Measurements from ENCODE around the gene RNF213.

DNA sequence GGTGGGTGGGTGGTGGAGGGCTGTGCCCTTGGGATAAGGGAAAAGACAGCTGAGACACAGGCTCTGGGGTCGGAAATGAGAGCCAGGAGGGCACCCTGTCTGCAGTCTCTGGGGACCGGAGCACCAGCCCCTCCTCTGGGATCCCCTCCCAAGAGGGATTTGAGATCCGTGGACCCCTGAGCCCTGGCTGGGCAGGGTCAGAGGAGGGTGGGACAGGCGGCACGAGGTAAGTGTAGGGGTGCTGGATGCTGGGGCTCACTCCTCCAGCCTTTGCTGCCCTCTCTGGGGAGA lies 40.9 kb upstream of the RNF213 start:
- TF ChIP-seq TAF1 (IDR thresholded peaks at IDR 0.05; ENCODE audit: borderline replicate concordance, insufficient read depth, low read length): no peak
- no peak for TF ChIP-seq POLR2AphosphoS5 (IDR thresholded peaks at IDR 0.05; ENCODE audit: low read depth, low read length)
- TF ChIP-seq, protein P1, sequence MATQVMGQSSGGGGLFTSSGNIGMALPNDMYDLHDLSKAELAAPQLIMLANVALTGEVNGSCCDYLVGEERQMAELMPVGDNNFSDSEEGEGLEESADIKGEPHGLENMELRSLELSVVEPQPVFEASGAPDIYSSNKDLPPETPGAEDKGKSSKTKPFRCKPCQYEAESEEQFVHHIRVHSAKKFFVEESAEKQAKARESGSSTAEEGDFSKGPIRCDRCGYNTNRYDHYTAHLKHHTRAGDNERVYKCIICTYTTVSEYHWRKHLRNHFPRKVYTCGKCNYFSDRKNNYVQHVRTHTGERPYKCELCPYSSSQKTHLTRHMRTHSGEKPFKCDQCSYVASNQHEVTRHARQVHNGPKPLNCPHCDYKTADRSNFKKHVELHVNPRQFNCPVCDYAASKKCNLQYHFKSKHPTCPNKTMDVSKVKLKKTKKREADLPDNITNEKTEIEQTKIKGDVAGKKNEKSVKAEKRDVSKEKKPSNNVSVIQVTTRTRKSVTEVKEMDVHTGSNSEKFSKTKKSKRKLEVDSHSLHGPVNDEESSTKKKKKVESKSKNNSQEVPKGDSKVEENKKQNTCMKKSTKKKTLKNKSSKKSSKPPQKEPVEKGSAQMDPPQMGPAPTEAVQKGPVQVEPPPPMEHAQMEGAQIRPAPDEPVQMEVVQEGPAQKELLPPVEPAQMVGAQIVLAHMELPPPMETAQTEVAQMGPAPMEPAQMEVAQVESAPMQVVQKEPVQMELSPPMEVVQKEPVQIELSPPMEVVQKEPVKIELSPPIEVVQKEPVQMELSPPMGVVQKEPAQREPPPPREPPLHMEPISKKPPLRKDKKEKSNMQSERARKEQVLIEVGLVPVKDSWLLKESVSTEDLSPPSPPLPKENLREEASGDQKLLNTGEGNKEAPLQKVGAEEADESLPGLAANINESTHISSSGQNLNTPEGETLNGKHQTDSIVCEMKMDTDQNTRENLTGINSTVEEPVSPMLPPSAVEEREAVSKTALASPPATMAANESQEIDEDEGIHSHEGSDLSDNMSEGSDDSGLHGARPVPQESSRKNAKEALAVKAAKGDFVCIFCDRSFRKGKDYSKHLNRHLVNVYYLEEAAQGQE (IDR thresholded peaks at IDR 0.05; ENCODE audit: insufficient read depth in 1 of 2, low read depth in 2 of 2, low read length in 2 of 2): no peak

Measured in PFSK-1 (cell line).